Fibroblast of pulmonary artery (primary cell): ENCODE results near the gene TAS2R7.
A peak's percentile ranks its signal among the peaks of the same experiment; 100 is the strongest.

ENCODE experiments used
- DNase-seq: peaks from one replicate; pipeline ENCODE4 v3.0.0-alpha.2; 2010; ENCODE audit warnings: low read depth
- H3K4me3 ChIP-seq: replicated peaks from 2 replicates; pipeline ENCODE4 v1.5.1; 2011; ENCODE audit warnings: low read depth, mild to moderate bottlenecking, control low read depth, low read length, moderate library complexity
- CTCF ChIP-seq: IDR thresholded peaks from 2 replicates; pipeline ENCODE4 v1.5.1; 2011; ENCODE audit warnings: mild to moderate bottlenecking, control low read depth, low read length, inconsistent platforms; ENCODE audit errors: missing control alignments

Gene TAS2R7

DNA sequence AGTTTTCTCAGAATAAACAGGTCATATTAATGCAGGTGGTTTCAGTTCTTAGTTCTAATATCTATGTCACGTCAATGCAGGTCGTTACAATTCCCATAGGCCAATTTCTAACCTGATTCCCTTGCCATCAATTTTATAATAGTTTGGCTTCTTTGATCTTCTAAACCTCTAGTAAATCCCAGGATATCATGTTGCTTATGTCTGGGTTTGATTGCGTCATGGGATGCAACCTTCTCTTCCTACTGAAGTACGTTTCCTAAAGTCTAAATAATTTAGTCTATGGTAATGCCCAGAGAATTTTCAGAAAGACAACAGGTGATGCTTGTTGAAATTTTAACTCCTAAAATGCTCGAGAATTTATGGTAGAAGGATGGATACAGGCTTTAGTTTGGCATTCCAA lies 19.2 kb downstream of the TAS2R7 start:
- no peak for DNase-seq
- no peak overlapping the region for H3K4me3 ChIP-seq
- TF ChIP-seq CTCF, result no peak

DNA sequence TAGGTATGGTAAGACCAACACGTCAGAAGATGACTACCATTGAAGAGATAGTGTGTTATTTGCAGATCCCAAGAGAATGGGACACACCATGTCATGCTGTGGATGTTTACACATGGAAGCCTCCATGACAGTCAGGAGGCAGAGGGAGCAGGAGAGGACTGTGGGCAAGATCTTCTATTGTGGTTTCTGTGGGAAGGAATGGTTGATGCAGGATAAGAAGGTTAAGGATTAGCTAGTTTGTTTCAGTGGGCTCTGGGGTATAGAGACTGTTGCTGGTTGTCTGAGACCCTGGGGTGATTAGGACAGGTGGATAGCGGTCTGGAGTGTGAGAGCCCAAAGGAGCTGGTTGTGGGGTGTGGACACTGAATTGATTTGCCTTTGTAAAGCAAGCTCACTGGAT lies 23.3 kb downstream of the TAS2R7 start:
- DNase-seq, result no peak
- TF ChIP-seq CTCF, result no peak
- no peak overlapping the region for H3K4me3 ChIP-seq

DNA sequence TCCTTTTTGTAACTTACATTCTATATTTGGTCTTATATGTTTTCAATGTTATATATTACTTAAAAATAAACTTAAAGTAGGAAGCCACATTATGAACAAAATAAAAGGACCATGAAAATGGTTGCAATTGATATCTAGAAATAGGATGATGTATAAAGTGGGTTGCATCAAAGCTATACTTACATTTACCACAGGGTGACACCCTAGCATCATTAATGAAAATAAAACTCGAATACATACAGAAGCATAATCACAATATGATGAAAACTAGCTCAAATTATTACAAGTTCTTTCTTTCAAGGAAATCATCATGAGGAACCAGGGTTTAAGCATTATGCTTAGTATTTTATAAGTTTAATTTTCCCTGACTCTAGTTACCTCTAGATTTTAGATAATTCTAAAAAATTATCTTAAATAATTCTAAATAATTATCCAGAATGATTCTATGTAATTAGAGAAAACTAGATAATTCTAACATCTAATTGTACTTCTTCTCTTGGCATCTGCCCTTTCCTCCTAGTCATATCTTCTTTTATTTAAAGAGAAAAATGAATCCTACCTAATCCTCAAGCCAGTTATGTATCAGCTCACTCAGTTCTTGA lies 31.2 kb downstream of the TAS2R7 start:
- DNase-seq, result peak; percentile 74

DNA sequence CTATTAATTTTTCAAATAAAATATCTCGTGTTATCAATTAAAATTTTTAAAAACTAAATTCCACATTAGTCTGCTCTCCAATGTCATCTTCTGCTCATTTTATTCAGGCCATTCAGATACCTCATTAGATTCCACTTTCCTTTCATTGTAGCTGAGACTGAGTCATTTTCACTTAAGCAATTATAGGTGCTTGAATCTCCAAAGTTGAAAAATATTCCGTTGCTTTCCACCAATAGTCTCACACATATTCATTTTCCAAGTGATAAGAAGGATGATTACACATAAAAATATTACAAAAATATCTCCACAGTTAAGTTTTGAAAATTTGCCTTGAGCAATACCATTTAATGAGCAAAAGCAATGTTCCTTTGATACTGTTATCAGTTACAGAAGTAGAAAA lies 42.8 kb downstream of the TAS2R7 start:
- DNase-seq, result no peak
- H3K4me3 ChIP-seq, result no peak overlapping the region
- no peak for TF ChIP-seq CTCF

More for the DNA sequence above, 31.2 kb downstream of the TAS2R7 start:
- no peak overlapping the region for H3K4me3 ChIP-seq
- TF ChIP-seq CTCF, result peak; percentile 64

GRCh38 chr12:10756194-10756593 lies 46.2 kb downstream of the TAS2R7 start:
- TF ChIP-seq CTCF, result no peak
- no peak overlapping the region for H3K4me3 ChIP-seq
- DNase-seq, result no peak

DNA sequence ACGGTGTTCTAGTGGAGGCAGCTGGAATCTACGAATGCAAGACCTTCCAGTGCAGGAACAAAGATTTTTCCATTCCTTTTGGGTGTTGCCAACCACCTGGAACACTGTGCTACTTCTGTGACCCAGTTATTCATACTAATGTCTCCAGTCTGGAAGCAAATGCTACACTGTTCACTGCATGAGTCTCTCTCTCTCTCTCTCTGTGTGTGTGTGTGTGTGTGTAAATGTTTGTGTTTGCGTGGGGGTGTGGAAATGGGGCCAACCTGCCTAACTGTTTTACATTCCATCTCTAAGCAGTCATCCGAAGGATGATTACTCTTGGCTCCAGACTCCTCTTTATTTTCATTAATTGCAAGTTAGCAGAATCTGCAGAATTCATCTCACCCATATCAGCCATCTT lies 49.4 kb downstream of the TAS2R7 start:
- no peak overlapping the region for H3K4me3 ChIP-seq
- peak; percentile 43 for DNase-seq
- no peak for TF ChIP-seq CTCF
